ENCODE results near the gene BAG1.

Gene BAG1

GRCh38 chr9:33264473-33265177 is at the start of gene BAG1, which contains the start of gene CHMP5:
Gene BAG1, minus strand, starts transcription at chr9:33264708.
Gene CHMP5, plus strand, starts transcription at chr9:33265049. Its CDS starts 30 bp downstream, at chr9:33265079.
- peak; percentile 99 for DNase-seq (ENCODE audit: low spot score)

GRCh38 chr9:33311953-33312352 is 47.4 kb upstream of the BAG1 start:
- DNase-seq (ENCODE audit: low spot score): no peak

GRCh38 chr9:33310748-33311147 is 46.2 kb upstream of the BAG1 start:
- DNase-seq (ENCODE audit: low spot score): no peak

- no peak for DNase-seq (ENCODE audit: low spot score)
Observed at GRCh38 chr9:33309903-33310302, 45.4 kb upstream of the BAG1 start.

GRCh38 chr9:33307067-33307466 is 42.6 kb upstream of the BAG1 start:
- DNase-seq (ENCODE audit: low spot score): no peak

GRCh38 chr9:33306037-33306436 is 41.5 kb upstream of the BAG1 start:
- no peak for DNase-seq (ENCODE audit: low spot score)

GRCh38 chr9:33304362-33304761 is 39.9 kb upstream of the BAG1 start:
- no peak for DNase-seq (ENCODE audit: low spot score)

- no peak for DNase-seq (ENCODE audit: low spot score)
Observed at GRCh38 chr9:33300546-33300945, 36.0 kb upstream of the BAG1 start.

GRCh38 chr9:33297432-33297831 is 32.9 kb upstream of the BAG1 start:
- no peak for DNase-seq (ENCODE audit: low spot score)

GRCh38 chr9:33295571-33295970 is 31.1 kb upstream of the BAG1 start:
- no peak for DNase-seq (ENCODE audit: low spot score)

- no peak for DNase-seq (ENCODE audit: low spot score)
Observed at GRCh38 chr9:33294670-33295432, 30.3 kb upstream of the BAG1 start.

- DNase-seq (ENCODE audit: low spot score): no peak
Observed at GRCh38 chr9:33293782-33294181, 29.3 kb upstream of the BAG1 start.

- no peak for DNase-seq (ENCODE audit: low spot score)
Observed at GRCh38 chr9:33291901-33292300, 27.4 kb upstream of the BAG1 start.

GRCh38 chr9:33291031-33291397 is 26.5 kb upstream of the BAG1 start:
- no peak for DNase-seq (ENCODE audit: low spot score)

- peak; percentile 96 for DNase-seq (ENCODE audit: low spot score)
Observed at GRCh38 chr9:33290247-33291030, 25.9 kb upstream of the BAG1 start, which contains the start of gene NFX1. Gene NFX1, plus strand, starts transcription at chr9:33290516. Its CDS starts 57 bp downstream, at chr9:33290573.

GRCh38 chr9:33289936-33290246 is 25.4 kb upstream of the BAG1 start:
- DNase-seq (ENCODE audit: low spot score): no peak

GRCh38 chr9:33289496-33289895 is 25.0 kb upstream of the BAG1 start:
- DNase-seq (ENCODE audit: low spot score): no peak

- no peak for DNase-seq (ENCODE audit: low spot score)
Observed at GRCh38 chr9:33288828-33289483, 24.4 kb upstream of the BAG1 start.

GRCh38 chr9:33288235-33288634 is 23.7 kb upstream of the BAG1 start:
- no peak for DNase-seq (ENCODE audit: low spot score)

- DNase-seq (ENCODE audit: low spot score): peak; percentile 64
Observed at GRCh38 chr9:33287087-33287490, 22.6 kb upstream of the BAG1 start.

GRCh38 chr9:33285502-33285901 is 21.0 kb upstream of the BAG1 start:
- no peak for DNase-seq (ENCODE audit: low spot score)

GRCh38 chr9:33277484-33277883 is 13.0 kb upstream of the BAG1 start:
- DNase-seq (ENCODE audit: low spot score): no peak

Data from LoVo (cell line).